ENCODE data around the gene IDE. TPM values are rescaled to one million over a fixed set of nuclear protein-coding genes. Genes with fewer than 3 reads are reported as not detected.
A peak's percentile ranks its signal among the peaks of the same experiment; 100 is the strongest.
"Not testable (repeated sequence)": the region's sequence is repeated elsewhere in the genome, so short reads cannot be mapped to it uniquely, and the experiment has no call there.

The IDE gene
- total RNA-seq, 1 donor from 2014 or later: 25.7 TPM

DNA sequence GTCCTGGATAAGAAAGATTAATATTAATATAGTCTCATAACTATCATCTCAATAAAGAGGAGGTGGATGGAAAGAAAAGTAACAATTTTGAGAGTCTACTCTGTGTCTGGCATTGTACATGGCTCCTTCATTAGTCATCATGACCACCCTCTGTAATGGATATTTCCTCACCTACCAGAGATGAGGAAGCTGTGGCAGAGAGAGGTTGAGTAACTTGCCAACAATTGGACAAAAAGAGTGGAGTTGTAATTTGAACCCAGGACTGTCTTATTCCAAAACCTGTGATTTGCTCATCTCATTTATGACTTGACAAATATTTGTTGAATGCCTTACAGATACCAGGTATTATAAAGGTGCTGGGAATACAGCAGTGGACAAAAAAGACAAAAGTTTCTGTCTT, 2.1 kb upstream of the IDE start:
- Histone ChIP-seq H3K4me3 (ENCODE audit: low read depth, low read length) (no peak overlapping the region), H3K27me3 (ENCODE audit: control insufficient read depth, insufficient read depth, low read length) (no peaks in the 10 kb centered on the region), H3K36me3 (ENCODE audit: control insufficient read depth, insufficient read depth, low read length) (no peaks in the 10 kb centered on the region)
- TF ChIP-seq CTCF (IDR thresholded peaks at IDR 0.05; ENCODE audit: insufficient read depth, low read length, poor library complexity, severe bottlenecking): no peak
- peak; percentile 48 for DNase-seq (ENCODE audit: low read depth)

GRCh38 chr10:92574548-92575261, 812 bp upstream of the IDE start:
- peak; percentile 25 for TF ChIP-seq CTCF (IDR thresholded peaks at IDR 0.05; ENCODE audit: insufficient read depth, low read length, poor library complexity, severe bottlenecking)
- Histone ChIP-seq H3K4me3 (ENCODE audit: low read depth, low read length) (peak overlapping the region; percentile 54), H3K27me3 (ENCODE audit: control insufficient read depth, insufficient read depth, low read length) (no peaks in the 10 kb centered on the region), H3K36me3 (ENCODE audit: control insufficient read depth, insufficient read depth, low read length) (no peaks in the 10 kb centered on the region)
- DNase-seq (ENCODE audit: low read depth): no peak

DNA sequence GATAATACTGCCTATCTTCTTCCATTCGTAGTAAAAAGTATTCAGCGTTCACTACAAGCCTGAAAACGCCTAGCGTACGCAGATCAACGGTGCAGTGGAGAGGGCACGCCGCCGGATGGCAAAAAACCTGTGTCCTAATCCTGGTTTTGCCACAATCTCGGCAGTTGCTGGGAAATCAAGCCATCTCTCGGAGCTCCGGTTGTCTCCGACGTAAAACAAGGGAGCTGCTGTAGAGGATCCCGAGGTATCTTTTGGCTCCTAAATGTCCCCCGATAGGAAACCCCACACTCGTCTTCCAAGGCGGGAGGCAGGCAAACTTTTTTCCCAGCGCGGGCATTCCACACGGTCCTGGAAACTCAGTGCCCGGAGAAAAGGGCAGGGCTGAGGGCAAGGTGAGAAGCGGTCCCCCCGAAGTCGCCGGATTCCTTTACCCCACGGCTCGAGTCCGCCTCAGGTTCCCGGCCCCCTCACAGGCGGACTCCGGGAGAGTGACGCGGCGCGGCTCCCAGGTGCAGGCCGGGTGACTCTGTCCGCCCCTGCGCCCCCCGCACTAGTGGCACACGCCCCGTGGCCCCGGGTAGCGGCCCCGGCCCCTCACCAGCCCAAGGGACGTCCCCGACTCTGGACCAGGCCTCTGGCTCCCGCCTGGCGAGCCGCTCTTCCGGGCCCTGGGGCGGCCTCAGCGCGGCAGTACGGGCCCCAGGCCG, 649 bp downstream of the IDE start:
- H3K27me3 ChIP-seq (ENCODE audit: control insufficient read depth, insufficient read depth, low read length): no peaks in the 10 kb centered on the region
- no peak for DNase-seq (ENCODE audit: low read depth)
- H3K4me3 ChIP-seq (ENCODE audit: low read depth, low read length): peak overlapping the region; percentile 54
- TF ChIP-seq CTCF (IDR thresholded peaks at IDR 0.05; ENCODE audit: insufficient read depth, low read length, poor library complexity, severe bottlenecking): peak; percentile 18
- no peaks in the 10 kb centered on the region for H3K36me3 ChIP-seq (ENCODE audit: control insufficient read depth, insufficient read depth, low read length)

DNA sequence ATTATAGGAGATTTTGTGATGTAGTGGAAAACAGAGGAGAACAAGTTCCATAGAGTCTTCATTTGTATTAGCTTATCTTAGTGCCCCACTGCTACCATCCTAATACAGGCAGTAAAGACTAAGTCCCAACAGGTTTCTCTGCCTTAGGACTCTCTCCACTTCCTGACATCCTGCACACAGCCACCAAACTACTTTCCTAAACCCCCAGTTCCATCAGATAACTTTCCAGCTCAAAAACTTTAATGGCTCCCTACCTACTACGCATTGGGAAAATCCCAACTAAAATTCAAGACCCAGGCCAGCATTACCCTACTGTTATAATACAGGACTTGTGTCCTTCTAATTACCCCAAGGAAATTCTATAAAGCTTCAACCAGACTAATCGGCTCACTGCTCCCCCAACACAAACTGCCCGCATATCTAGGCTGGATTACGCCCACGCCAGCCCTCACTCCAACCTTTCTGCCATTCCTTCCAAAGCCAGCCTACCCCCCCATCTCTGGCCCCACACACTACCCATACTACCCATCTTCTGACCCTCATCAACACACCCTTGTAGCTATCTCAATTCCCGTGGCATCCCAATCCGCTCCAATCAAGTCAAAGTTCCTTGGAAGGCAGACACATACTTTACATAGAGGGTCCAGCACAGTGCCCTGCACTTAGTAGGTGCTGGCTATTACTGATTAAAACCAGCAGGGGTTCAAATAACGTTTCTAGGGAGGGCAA, 1.4 kb downstream of the IDE start:
- Histone ChIP-seq H3K4me3 (ENCODE audit: low read depth, low read length) (peak overlapping the region; percentile 54), H3K36me3 (ENCODE audit: control insufficient read depth, insufficient read depth, low read length) (no peaks in the 10 kb centered on the region), H3K27me3 (ENCODE audit: control insufficient read depth, insufficient read depth, low read length) (no peaks in the 10 kb centered on the region)
- TF ChIP-seq CTCF (IDR thresholded peaks at IDR 0.05; ENCODE audit: insufficient read depth, low read length, poor library complexity, severe bottlenecking): no peak
- DNase-seq (ENCODE audit: low read depth): no peak

GRCh38 chr10:92571649-92572048, 2.2 kb downstream of the IDE start:
- no peak overlapping the region for H3K4me3 ChIP-seq (ENCODE audit: low read depth, low read length)
- DNase-seq (ENCODE audit: low read depth): no peak
- no peak for TF ChIP-seq CTCF (IDR thresholded peaks at IDR 0.05; ENCODE audit: insufficient read depth, low read length, poor library complexity, severe bottlenecking)
- H3K36me3 ChIP-seq (ENCODE audit: control insufficient read depth, insufficient read depth, low read length): no peaks in the 10 kb centered on the region
- no peaks in the 10 kb centered on the region for H3K27me3 ChIP-seq (ENCODE audit: control insufficient read depth, insufficient read depth, low read length)

DNA sequence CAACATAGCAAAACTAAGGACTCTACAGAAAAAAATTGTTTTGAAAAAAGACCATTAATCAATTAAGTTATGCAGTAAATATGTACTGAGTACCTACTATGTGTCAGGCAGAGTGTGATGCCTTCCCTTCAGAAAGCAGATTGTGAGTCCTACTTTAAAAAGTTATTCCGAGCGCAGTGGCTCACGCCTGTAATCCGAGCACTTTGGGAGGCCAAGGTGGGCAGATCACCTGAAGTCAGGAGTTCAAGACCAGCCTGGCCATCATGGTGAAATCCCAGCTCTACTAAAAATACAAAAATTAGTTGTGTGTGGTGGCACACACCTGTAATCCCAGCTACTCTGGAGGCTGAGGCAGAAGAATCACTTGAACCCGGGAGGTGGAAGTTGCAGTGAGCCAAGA, 4.2 kb downstream of the IDE start:
- not testable (repeated sequence) for H3K4me3 ChIP-seq (ENCODE audit: low read depth, low read length); DNase-seq (ENCODE audit: low read depth); H3K36me3 ChIP-seq (ENCODE audit: control insufficient read depth, insufficient read depth, low read length); H3K27me3 ChIP-seq (ENCODE audit: control insufficient read depth, insufficient read depth, low read length)
